Measurements from ENCODE around the gene PARP15.

GRCh38 chr3:122581622-122582021, 4.2 kb downstream of the PARP15 start:
- TF ChIP-seq CTCF (conservative IDR thresholded peaks at IDR 0.05 in 1 of 2, IDR thresholded peaks at IDR 0.05 in 1 of 2; ENCODE audit: low read depth in 1 of 2, low read length in 2 of 2) (no peak), EZH2 (IDR thresholded peaks at IDR 0.05; ENCODE audit: low read length, missing control alignments) (no peak)
